Measurements from ENCODE around the gene SHISA5.

The SHISA5 gene

GRCh38 chr3:48435774-48436476 lies 68.0 kb downstream of the SHISA5 start:
- Histone ChIP-seq H3K4me3 (replicated peaks; ENCODE audit: insufficient read depth, low read length) (no peak overlapping the region), H3K27ac (replicated peaks) (no peak overlapping the region), H3K27me3 (ENCODE audit: insufficient read depth, poor library complexity, severe bottlenecking) (no peaks in the 10 kb centered on the region)
- DNase-seq (ENCODE audit: low read depth in 1 of 2, low spot score in 1 of 2): peak; percentile 54 to 88
- TF ChIP-seq POLR2AphosphoS5 (IDR thresholded peaks at IDR 0.05; ENCODE audit: low read depth): peak; percentile 19; the same call in 1 of the 2 replicates
- peak; percentile 35; the same call in 1 of the 2 replicates for TF ChIP-seq SPI1 (IDR thresholded peaks at IDR 0.05; ENCODE audit: borderline replicate concordance, low read depth)
- TF ChIP-seq, protein P1, sequence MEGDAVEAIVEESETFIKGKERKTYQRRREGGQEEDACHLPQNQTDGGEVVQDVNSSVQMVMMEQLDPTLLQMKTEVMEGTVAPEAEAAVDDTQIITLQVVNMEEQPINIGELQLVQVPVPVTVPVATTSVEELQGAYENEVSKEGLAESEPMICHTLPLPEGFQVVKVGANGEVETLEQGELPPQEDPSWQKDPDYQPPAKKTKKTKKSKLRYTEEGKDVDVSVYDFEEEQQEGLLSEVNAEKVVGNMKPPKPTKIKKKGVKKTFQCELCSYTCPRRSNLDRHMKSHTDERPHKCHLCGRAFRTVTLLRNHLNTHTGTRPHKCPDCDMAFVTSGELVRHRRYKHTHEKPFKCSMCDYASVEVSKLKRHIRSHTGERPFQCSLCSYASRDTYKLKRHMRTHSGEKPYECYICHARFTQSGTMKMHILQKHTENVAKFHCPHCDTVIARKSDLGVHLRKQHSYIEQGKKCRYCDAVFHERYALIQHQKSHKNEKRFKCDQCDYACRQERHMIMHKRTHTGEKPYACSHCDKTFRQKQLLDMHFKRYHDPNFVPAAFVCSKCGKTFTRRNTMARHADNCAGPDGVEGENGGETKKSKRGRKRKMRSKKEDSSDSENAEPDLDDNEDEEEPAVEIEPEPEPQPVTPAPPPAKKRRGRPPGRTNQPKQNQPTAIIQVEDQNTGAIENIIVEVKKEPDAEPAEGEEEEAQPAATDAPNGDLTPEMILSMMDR (IDR thresholded peaks at IDR 0.05; ENCODE audit: insufficient read depth, low read length): peak; percentile 99
- TF ChIP-seq GABPA (IDR thresholded peaks at IDR 0.05; ENCODE audit: low read depth): no peak

DNA sequence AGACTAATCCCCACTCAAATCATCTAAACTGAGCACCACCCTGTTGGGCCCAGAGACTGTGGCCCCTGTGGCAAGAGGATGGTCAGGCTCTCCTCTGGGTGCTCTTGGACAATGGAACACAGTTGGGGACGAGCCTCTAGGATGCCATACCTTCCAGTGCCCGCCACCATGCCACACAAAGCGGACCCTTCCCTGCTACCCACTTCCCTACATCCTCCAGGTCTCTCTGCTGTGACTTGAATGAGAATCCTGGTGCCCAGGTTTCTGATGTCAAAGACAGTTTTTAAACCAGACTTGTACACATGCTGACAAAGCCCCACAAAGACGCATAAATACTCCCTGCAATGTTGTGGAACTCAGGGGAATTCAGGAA lies 68.8 kb downstream of the SHISA5 start:
- no peak for DNase-seq (ENCODE audit: low read depth in 1 of 2, low spot score in 1 of 2)
- Histone ChIP-seq H3K27me3 (ENCODE audit: insufficient read depth, poor library complexity, severe bottlenecking) (no peaks in the 10 kb centered on the region), H3K4me3 (replicated peaks; ENCODE audit: insufficient read depth, low read length) (no peak overlapping the region), H3K27ac (replicated peaks) (no peak overlapping the region)
- TF ChIP-seq, protein P2, sequence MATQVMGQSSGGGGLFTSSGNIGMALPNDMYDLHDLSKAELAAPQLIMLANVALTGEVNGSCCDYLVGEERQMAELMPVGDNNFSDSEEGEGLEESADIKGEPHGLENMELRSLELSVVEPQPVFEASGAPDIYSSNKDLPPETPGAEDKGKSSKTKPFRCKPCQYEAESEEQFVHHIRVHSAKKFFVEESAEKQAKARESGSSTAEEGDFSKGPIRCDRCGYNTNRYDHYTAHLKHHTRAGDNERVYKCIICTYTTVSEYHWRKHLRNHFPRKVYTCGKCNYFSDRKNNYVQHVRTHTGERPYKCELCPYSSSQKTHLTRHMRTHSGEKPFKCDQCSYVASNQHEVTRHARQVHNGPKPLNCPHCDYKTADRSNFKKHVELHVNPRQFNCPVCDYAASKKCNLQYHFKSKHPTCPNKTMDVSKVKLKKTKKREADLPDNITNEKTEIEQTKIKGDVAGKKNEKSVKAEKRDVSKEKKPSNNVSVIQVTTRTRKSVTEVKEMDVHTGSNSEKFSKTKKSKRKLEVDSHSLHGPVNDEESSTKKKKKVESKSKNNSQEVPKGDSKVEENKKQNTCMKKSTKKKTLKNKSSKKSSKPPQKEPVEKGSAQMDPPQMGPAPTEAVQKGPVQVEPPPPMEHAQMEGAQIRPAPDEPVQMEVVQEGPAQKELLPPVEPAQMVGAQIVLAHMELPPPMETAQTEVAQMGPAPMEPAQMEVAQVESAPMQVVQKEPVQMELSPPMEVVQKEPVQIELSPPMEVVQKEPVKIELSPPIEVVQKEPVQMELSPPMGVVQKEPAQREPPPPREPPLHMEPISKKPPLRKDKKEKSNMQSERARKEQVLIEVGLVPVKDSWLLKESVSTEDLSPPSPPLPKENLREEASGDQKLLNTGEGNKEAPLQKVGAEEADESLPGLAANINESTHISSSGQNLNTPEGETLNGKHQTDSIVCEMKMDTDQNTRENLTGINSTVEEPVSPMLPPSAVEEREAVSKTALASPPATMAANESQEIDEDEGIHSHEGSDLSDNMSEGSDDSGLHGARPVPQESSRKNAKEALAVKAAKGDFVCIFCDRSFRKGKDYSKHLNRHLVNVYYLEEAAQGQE (IDR thresholded peaks at IDR 0.05; ENCODE audit: insufficient replicate concordance, low read depth): no peak
- TF ChIP-seq, protein P1 (IDR thresholded peaks at IDR 0.05; ENCODE audit: insufficient read depth, low read length): no peak
- TF ChIP-seq POLR2AphosphoS5 (IDR thresholded peaks at IDR 0.05; ENCODE audit: low read depth) (no peak), SPI1 (IDR thresholded peaks at IDR 0.05; ENCODE audit: borderline replicate concordance, low read depth) (no peak), GABPA (IDR thresholded peaks at IDR 0.05; ENCODE audit: low read depth) (no peak)

GRCh38 chr3:48434591-48435222 lies 69.3 kb downstream of the SHISA5 start:
- Histone ChIP-seq H3K27me3 (ENCODE audit: insufficient read depth, poor library complexity, severe bottlenecking) (no peaks in the 10 kb centered on the region), H3K27ac (replicated peaks) (no peak overlapping the region), H3K4me3 (replicated peaks; ENCODE audit: insufficient read depth, low read length) (no peak overlapping the region)
- no peak for DNase-seq (ENCODE audit: low read depth in 1 of 2, low spot score in 1 of 2)
- no peak for TF ChIP-seq GABPA (IDR thresholded peaks at IDR 0.05; ENCODE audit: low read depth)
- TF ChIP-seq, protein P1 (IDR thresholded peaks at IDR 0.05; ENCODE audit: insufficient read depth, low read length): no peak
- TF ChIP-seq, protein P2 (IDR thresholded peaks at IDR 0.05; ENCODE audit: insufficient replicate concordance, low read depth): no peak
- no peak for TF ChIP-seq POLR2AphosphoS5 (IDR thresholded peaks at IDR 0.05; ENCODE audit: low read depth)
- no peak for TF ChIP-seq SPI1 (IDR thresholded peaks at IDR 0.05; ENCODE audit: borderline replicate concordance, low read depth)
